Measurements from ENCODE around the gene FOXI1.

Gene FOXI1

DNA sequence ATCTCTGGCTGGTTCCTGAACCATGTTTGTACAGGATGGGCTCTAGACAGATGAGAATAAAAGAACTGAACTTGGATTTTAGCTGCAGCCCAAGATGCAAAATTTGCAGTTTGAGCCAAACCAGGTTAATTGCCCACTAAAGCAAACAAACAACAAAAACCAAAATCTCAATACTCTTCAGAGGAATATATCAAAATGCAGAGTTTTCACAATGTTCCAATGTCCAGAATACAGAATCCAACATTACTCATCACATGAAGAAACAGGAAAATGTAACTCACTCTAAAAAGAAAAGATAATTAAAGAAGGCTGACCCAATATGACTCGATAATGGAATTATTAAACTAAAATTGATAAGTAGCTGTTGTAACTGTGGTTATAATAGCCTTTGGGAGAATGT, 20.4 kb downstream of the FOXI1 start:
- Histone ChIP-seq H3K27ac (ENCODE audit: low read length) (no peak overlapping the region), H3K27me3 (ENCODE audit: control insufficient read depth, insufficient read depth, low read length) (no peaks in the 10 kb centered on the region), H3K4me3 (ENCODE audit: low read length) (no peak overlapping the region), H3K36me3 (ENCODE audit: control insufficient read depth, insufficient read depth, low read length) (no peaks in the 10 kb centered on the region), H3K4me1 (ENCODE audit: control insufficient read depth, insufficient read depth, low read length) (no peaks in the 10 kb centered on the region), H3K9me3 (ENCODE audit: control insufficient read depth, insufficient read depth, low read length) (no peaks in the 10 kb centered on the region)
- whole genome bisulfite sequencing (ENCODE audit: insufficient coverage, insufficient read length) = no CpG with 5 or more reads among the region's 1 CpG
- DNase-seq (ENCODE audit: low read depth, low spot score) = no peak

DNA sequence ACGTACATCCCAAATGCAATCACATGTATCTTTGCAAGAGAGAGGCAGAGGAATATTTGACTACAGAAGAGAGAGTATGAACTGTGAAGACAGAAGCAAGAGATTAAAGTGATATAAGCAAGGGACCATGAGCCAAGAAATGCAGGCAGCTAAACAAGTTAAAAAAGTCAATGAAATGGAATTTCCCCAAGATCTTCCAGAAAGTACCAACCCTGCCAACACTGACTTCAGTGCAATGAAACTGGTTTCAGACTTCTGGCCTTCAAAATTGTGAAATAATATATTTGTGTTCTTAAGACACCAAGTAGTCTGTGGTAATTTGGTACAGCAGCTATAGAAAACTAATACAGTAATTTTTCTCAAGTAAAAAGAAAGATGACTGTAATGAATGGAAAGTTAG, 20.9 kb downstream of the FOXI1 start:
- Histone ChIP-seq H3K27ac (ENCODE audit: low read length) (no peak overlapping the region), H3K27me3 (ENCODE audit: control insufficient read depth, insufficient read depth, low read length) (no peaks in the 10 kb centered on the region), H3K36me3 (ENCODE audit: control insufficient read depth, insufficient read depth, low read length) (no peaks in the 10 kb centered on the region), H3K4me1 (ENCODE audit: control insufficient read depth, insufficient read depth, low read length) (no peaks in the 10 kb centered on the region), H3K9me3 (ENCODE audit: control insufficient read depth, insufficient read depth, low read length) (no peaks in the 10 kb centered on the region), H3K4me3 (ENCODE audit: low read length) (no peak overlapping the region)
- no peak for DNase-seq (ENCODE audit: low read depth, low spot score)
- WGBS (ENCODE audit: insufficient coverage, insufficient read length) = no CpG with 5 or more reads among the region's 1 CpG

DNA sequence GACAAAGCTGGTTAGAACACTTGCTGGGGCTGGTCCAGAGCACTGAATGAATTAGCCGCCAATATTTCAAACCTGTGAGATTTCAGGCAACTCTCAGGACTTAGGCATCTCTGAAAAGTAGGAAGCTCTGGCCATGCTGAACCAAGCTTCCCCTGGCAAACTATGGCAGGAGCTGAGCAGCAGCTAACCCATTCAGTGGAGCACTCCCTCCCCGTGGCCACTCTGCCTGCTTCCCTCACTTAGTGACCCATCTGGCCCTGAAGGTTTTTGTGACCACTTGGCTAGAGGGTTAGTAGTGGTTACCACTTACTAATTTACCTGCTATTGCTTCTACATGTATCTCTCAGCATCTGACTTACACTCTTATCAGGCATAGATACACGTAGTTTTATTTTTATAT, 25.5 kb downstream of the FOXI1 start:
- H3K27ac ChIP-seq (ENCODE audit: low read length) = no peak overlapping the region
- no CpG with 5 or more reads among the region's 3 CpGs for WGBS (ENCODE audit: insufficient coverage, insufficient read length)
- DNase-seq (ENCODE audit: low read depth, low spot score) = no peak
- H3K36me3 ChIP-seq (ENCODE audit: control insufficient read depth, insufficient read depth, low read length) = no peaks in the 10 kb centered on the region
- no peak overlapping the region for H3K4me3 ChIP-seq (ENCODE audit: low read length)
- H3K4me1 ChIP-seq (ENCODE audit: control insufficient read depth, insufficient read depth, low read length) = no peaks in the 10 kb centered on the region
- no peaks in the 10 kb centered on the region for H3K27me3 ChIP-seq (ENCODE audit: control insufficient read depth, insufficient read depth, low read length)
- no peaks in the 10 kb centered on the region for H3K9me3 ChIP-seq (ENCODE audit: control insufficient read depth, insufficient read depth, low read length)

DNA sequence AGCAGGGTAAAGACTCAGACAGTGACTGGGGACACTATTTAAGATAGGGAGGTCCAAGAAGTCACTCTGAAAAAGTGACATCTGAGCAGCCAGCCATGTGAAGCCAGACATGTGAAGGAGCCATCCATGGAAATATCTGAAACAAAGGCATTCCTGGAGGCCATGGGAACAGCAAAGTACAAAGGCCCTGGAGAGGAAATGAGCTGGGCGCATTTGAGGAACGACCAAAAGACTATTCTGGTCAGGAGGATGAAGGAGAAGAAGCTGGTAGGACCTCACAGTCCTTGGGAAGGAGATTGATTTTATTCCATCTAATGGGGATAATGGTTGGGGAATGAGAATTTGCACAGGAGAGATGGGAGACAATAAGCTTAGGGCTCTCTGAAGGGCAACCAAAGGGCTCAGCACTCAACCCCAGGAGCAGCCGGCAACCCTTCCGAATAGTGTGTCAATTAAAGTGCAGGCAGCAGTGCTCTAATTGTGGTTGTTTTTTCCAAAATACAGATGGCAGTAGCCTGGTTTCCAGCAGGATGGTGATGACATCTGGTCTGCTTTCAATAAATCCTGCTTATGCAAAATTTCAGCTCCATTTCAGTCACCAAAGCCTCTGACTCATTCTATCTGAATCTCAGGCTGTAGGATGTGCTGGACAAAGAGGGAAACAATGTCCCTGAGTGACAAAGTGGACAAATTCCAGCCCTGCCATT, 26.7 kb downstream of the FOXI1 start:
- no peaks in the 10 kb centered on the region for H3K4me1 ChIP-seq (ENCODE audit: control insufficient read depth, insufficient read depth, low read length)
- WGBS (ENCODE audit: insufficient coverage, insufficient read length) = no CpG with 5 or more reads among the region's 4 CpGs
- H3K9me3 ChIP-seq (ENCODE audit: control insufficient read depth, insufficient read depth, low read length) = no peaks in the 10 kb centered on the region
- no peak for DNase-seq (ENCODE audit: low read depth, low spot score)
- no peaks in the 10 kb centered on the region for H3K36me3 ChIP-seq (ENCODE audit: control insufficient read depth, insufficient read depth, low read length)
- no peak overlapping the region for H3K4me3 ChIP-seq (ENCODE audit: low read length)
- no peaks in the 10 kb centered on the region for H3K27me3 ChIP-seq (ENCODE audit: control insufficient read depth, insufficient read depth, low read length)
- H3K27ac ChIP-seq (ENCODE audit: low read length) = no peak overlapping the region

DNA sequence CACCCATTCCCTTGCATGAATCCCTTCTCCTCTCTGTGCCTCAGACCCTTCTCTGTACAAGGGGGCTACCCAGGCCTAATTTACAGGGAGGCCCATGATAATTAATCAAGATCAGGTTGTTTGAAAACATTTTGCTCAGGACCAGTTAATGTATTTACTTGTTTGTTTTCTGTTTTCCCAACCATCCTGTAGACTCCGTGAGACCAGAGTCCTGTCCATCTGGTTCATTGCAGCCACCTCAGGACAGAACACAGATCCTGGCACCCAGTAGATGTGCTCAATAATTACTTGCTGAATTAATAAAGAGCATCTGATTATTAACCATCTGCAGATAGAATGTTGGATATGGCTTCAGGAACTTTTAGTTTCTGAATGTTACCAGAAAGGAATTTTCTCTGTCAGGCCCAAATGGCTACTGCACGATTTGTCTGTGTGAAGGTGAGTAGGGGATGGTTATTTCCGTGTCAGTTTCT, 27.3 kb downstream of the FOXI1 start:
- Histone ChIP-seq H3K36me3 (ENCODE audit: control insufficient read depth, insufficient read depth, low read length) (no peaks in the 10 kb centered on the region), H3K27ac (ENCODE audit: low read length) (no peak overlapping the region), H3K9me3 (ENCODE audit: control insufficient read depth, insufficient read depth, low read length) (no peaks in the 10 kb centered on the region), H3K4me1 (ENCODE audit: control insufficient read depth, insufficient read depth, low read length) (no peaks in the 10 kb centered on the region), H3K27me3 (ENCODE audit: control insufficient read depth, insufficient read depth, low read length) (no peaks in the 10 kb centered on the region), H3K4me3 (ENCODE audit: low read length) (no peak overlapping the region)
- DNase-seq (ENCODE audit: low read depth, low spot score) = no peak
- no CpG with 5 or more reads among the region's 3 CpGs for WGBS (ENCODE audit: insufficient coverage, insufficient read length)

DNA sequence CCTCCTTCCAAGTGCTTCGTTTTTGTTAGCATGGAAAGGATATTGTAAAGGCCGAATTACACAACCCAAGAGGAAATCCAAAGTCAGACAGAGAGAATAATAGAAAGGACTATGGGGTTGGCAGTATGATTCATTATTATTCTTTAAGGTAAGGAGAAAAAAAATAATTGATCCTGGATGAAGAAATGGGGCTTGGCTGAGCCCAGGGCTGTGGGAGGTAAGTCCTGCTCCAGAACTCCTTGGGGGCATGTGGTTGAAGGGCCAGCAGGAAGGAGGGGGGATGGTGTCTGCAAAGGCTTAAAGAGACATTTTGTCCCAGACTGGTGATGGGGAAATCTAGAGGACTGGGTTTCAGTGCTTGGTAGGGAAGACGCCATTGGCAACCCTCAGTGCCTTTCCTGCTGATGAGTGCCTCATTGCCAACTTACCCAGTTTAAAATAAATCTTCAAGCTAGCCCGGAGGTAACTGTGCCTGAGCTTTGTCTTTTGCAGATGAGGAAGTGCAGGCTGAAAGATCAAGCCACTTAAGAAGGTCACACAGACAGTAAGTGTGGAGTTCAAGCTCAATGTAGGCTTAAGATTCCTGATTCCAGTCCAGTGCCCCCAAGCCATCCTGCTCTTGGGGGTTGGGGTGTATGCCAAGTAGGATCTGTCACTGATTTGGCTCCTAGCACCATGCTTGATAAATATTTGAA, 30.2 kb downstream of the FOXI1 start:
- Histone ChIP-seq H3K27me3 (ENCODE audit: control insufficient read depth, insufficient read depth, low read length) (no peaks in the 10 kb centered on the region), H3K4me1 (ENCODE audit: control insufficient read depth, insufficient read depth, low read length) (no peaks in the 10 kb centered on the region), H3K36me3 (ENCODE audit: control insufficient read depth, insufficient read depth, low read length) (no peaks in the 10 kb centered on the region), H3K27ac (ENCODE audit: low read length) (no peak overlapping the region), H3K9me3 (ENCODE audit: control insufficient read depth, insufficient read depth, low read length) (no peaks in the 10 kb centered on the region), H3K4me3 (ENCODE audit: low read length) (no peak overlapping the region)
- DNase-seq (ENCODE audit: low read depth, low spot score) = no peak
- no CpG with 5 or more reads among the region's 4 CpGs for WGBS (ENCODE audit: insufficient coverage, insufficient read length)

DNA sequence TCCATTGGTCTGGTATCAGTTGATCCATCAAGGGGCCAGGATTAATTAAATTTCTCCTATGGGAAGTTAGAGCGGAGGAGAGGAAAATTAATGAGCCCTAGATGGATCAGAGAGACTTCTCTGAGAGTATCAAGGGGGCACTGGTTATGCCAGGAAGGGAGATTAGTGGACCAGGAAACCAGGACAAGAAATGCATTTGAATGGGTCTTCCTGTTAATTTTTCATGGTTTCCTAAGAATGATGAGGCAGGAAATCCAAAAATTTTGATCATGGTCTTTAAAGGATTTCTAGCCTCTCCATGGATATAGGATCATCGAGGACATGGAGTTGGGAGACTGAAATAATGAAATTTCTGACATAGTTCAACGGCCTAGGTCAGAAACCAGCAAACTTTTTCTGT, 30.8 kb downstream of the FOXI1 start:
- H3K36me3 ChIP-seq (ENCODE audit: control insufficient read depth, insufficient read depth, low read length) = no peaks in the 10 kb centered on the region

DNA sequence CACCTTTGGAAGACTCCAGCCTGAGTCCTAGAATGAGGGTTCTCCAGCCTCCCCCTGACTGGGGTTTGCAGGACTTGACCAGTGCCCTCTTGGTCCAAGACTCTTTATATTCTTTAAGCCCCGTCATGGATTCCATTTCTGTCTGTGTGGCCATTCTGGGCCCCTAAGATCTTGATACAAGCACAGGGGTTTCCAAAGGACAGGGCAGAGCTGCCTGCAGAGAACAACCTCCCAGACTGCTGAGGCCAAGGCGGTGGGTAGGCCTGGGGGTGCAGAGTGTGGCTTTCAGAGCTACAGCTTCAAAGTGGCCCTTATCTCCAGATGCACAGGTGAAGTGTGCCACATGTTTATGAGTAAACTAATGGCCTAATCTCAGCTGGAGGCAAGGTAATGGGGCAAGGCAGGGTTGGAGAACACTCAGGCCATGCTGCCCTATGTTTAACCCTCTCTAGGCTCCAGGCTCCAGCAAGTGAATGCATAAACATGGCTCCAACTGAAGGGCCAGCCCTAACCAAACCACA, 32.1 kb downstream of the FOXI1 start:
- no CpG with 5 or more reads among the region's 2 CpGs for WGBS (ENCODE audit: insufficient coverage, insufficient read length)
- H3K27me3 ChIP-seq (ENCODE audit: control insufficient read depth, insufficient read depth, low read length) = no peaks in the 10 kb centered on the region
- H3K36me3 ChIP-seq (ENCODE audit: control insufficient read depth, insufficient read depth, low read length) = no peaks in the 10 kb centered on the region
- no peaks in the 10 kb centered on the region for H3K4me1 ChIP-seq (ENCODE audit: control insufficient read depth, insufficient read depth, low read length)
- no peak overlapping the region for H3K4me3 ChIP-seq (ENCODE audit: low read length)
- no peak for DNase-seq (ENCODE audit: low read depth, low spot score)
- no peak overlapping the region for H3K27ac ChIP-seq (ENCODE audit: low read length)
- H3K9me3 ChIP-seq (ENCODE audit: control insufficient read depth, insufficient read depth, low read length) = no peaks in the 10 kb centered on the region

More for the DNA sequence above, 30.8 kb downstream of the FOXI1 start:
- Histone ChIP-seq H3K27ac (ENCODE audit: low read length) (no peak overlapping the region), H3K9me3 (ENCODE audit: control insufficient read depth, insufficient read depth, low read length) (no peaks in the 10 kb centered on the region), H3K4me1 (ENCODE audit: control insufficient read depth, insufficient read depth, low read length) (no peaks in the 10 kb centered on the region), H3K4me3 (ENCODE audit: low read length) (no peak overlapping the region), H3K27me3 (ENCODE audit: control insufficient read depth, insufficient read depth, low read length) (no peaks in the 10 kb centered on the region)
- WGBS (ENCODE audit: insufficient coverage, insufficient read length) = no CpG with 5 or more reads among the region's 3 CpGs
- DNase-seq (ENCODE audit: low read depth, low spot score) = no peak

DNA sequence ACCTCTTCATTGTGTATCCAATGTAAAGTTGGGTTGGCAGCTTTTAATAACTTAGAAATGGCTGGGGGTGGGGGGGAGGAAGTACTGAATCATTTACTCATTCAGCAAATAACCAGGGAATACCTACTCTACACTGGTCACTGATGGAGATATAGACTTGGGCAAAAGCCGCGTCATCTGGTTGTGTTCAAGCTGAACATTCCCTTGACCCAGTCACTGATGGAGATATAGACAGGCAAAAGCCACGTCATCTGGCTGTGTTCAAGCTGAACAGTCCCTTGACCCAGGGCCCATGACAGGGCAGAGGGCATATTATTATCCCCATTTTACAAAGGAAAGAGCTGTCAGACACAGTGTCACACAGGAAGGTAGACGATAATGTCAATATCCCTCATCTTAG, 32.6 kb downstream of the FOXI1 start:
- WGBS (ENCODE audit: insufficient coverage, insufficient read length) = no CpG with 5 or more reads among the region's 4 CpGs
- Histone ChIP-seq H3K27ac (ENCODE audit: low read length) (no peak overlapping the region), H3K9me3 (ENCODE audit: control insufficient read depth, insufficient read depth, low read length) (no peaks in the 10 kb centered on the region), H3K36me3 (ENCODE audit: control insufficient read depth, insufficient read depth, low read length) (no peaks in the 10 kb centered on the region), H3K4me3 (ENCODE audit: low read length) (no peak overlapping the region), H3K27me3 (ENCODE audit: control insufficient read depth, insufficient read depth, low read length) (no peaks in the 10 kb centered on the region), H3K4me1 (ENCODE audit: control insufficient read depth, insufficient read depth, low read length) (no peaks in the 10 kb centered on the region)
- DNase-seq (ENCODE audit: low read depth, low spot score) = no peak

DNA sequence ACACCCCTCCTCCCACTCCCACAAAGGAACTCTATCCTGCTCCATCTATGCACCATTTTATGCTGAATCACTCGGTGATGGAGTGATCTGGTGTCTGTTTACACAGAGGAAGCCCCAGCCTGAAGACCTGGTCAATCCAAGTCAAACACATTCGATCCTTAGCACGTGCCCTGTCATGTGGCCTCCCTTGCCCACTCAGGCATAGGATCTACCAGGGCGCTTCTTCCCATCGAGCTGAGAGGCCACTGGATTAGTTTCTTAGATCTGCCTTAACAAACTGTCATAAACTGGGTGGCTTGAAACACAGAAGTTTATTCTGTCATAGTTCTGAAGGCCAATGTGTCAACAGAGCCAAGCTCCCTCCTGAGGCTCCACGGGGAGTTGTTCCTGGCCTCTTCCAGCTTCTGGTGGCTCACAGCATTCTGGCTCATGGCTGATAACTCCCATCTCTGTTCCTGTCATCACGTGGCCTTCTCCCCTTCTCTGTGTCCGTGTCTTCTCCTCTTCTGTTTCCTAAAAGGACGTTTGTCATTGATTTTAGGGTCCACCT, 34.2 kb downstream of the FOXI1 start:
- no CpG with 5 or more reads among the region's 9 CpGs for WGBS (ENCODE audit: insufficient coverage, insufficient read length)
- no peaks in the 10 kb centered on the region for H3K27me3 ChIP-seq (ENCODE audit: control insufficient read depth, insufficient read depth, low read length)
- no peaks in the 10 kb centered on the region for H3K36me3 ChIP-seq (ENCODE audit: control insufficient read depth, insufficient read depth, low read length)
- H3K4me3 ChIP-seq (ENCODE audit: low read length) = no peak overlapping the region
- no peak for DNase-seq (ENCODE audit: low read depth, low spot score)
- H3K27ac ChIP-seq (ENCODE audit: low read length) = no peak overlapping the region
- no peaks in the 10 kb centered on the region for H3K4me1 ChIP-seq (ENCODE audit: control insufficient read depth, insufficient read depth, low read length)
- H3K9me3 ChIP-seq (ENCODE audit: control insufficient read depth, insufficient read depth, low read length) = no peaks in the 10 kb centered on the region
